Breast epithelium (tissue), 4 donors: ENCODE measurements around the gene SETBP1. TPM values are rescaled to one million over a fixed set of nuclear protein-coding genes. Genes with fewer than 3 reads are reported as not detected.

Experiments
- DNase-seq, 2 donors: peaks; one replicate each; pipeline ENCODE4 v3.0.0-alpha.2; 2019; ENCODE audit warnings: low spot score in 2 of 2
- H3K27ac ChIP-seq, 2 donors: fragments of 200-600 bp; sonication (generic) in 1 of 2; one replicate each; pipeline ENCODE4 v1.5.1; 2016 to 2019; ENCODE audit warnings: mild to moderate bottlenecking in 1 of 2
- H3K27me3 ChIP-seq, 2 donors: fragments of 200-600 bp; sonication (generic) in 1 of 2; one replicate each; pipeline versions ENCODE4 v1.5.1 to v1.6.0; 2017 to 2019; ENCODE audit warnings: control low read depth in 1 of 2, mild to moderate bottlenecking in 1 of 2
- H3K36me3 ChIP-seq: fragments of 200-600 bp; one replicate; pipeline ENCODE4 v1.5.1; 2019
- H3K4me1 ChIP-seq, 2 donors: fragments of 200-600 bp; sonication (generic); one replicate each; pipeline ENCODE4 v1.5.1; 2016 to 2019; ENCODE audit warnings: control low read depth in 1 of 2
- H3K4me3 ChIP-seq, 3 donors: fragments of 200-600 bp; sonication (generic); 1 replicate in 2 of 3; 2 replicates in 1 of 3; pipeline ENCODE4 v1.5.1; 2016 to 2019; ENCODE audit warnings: mild to moderate bottlenecking in 3 of 3, moderate library complexity in 2 of 3
- H3K9me3 ChIP-seq, 2 donors: fragments of 200-600 bp; sonication (generic) in 1 of 2; one replicate each; pipeline ENCODE4 v1.5.1; 2016 to 2019; ENCODE audit warnings: control low read depth in 1 of 2
- CTCF ChIP-seq, 3 donors: fragments of 450-650 bp; IDR thresholded peaks; one replicate each; pipeline ENCODE4 v1.5.1; 2016 to 2017; ENCODE audit warnings: antibody characterized with exemption in 3 of 3, mild to moderate bottlenecking in 3 of 3, moderate library complexity in 3 of 3
- POLR2A ChIP-seq: fragments of 450-650 bp; IDR thresholded peaks from one replicate; pipeline ENCODE4 v1.6.1; 2016; ENCODE audit warnings: antibody characterized with exemption, mild to moderate bottlenecking, moderate library complexity
- POLR2AphosphoS5 ChIP-seq, 3 donors: sonication (generic); formaldehyde crosslinking; IDR thresholded peaks; one replicate each; pipeline ENCODE4 v1.6.1; 2017; ENCODE audit warnings: antibody characterized with exemption in 3 of 3
- intact Hi-C: fragments of 100-400 bp; cut with DNase I; formaldehyde crosslinking; loops from one replicate; pipeline ENCODE4 v1.15.1; 2023; ENCODE audit warnings: low total_unique reads
- total RNA-seq, 3 donors: library from RNA; depleted of rRNA; stranded (reverse); fragments of >200 nt; gene quantifications; one replicate each; pipeline ENCODE4 v1.1.0, GENCODE V29; 2016

SETBP1 gene
- total RNA-seq, 3 donors from 2014 or later: 26.2 to 40.1 (median 37.0) TPM

GRCh38 chr18:44951748-44952147 lies 271.1 kb downstream of the SETBP1 start:
- Histone ChIP-seq H3K36me3 (no peaks in the 10 kb centered on the region), H3K4me1 (no peaks in the 10 kb centered on the region), H3K9me3 (no peaks in the 10 kb centered on the region), H3K27me3 (no peaks in the 10 kb centered on the region), H3K27ac (no peak overlapping the region), H3K4me3 (no peak overlapping the region)
- TF ChIP-seq CTCF (IDR thresholded peaks at IDR 0.05) (no peak), POLR2AphosphoS5 (IDR thresholded peaks at IDR 0.05) (no peak), POLR2A (no peak)
- DNase-seq: no peak
- intact Hi-C loops: no loop called here

GRCh38 chr18:44954257-44954656 lies 273.6 kb downstream of the SETBP1 start:
- TF ChIP-seq POLR2A: no peak
- no peak for TF ChIP-seq POLR2AphosphoS5 (IDR thresholded peaks at IDR 0.05)
- TF ChIP-seq CTCF (IDR thresholded peaks at IDR 0.05): no peak
- no peak overlapping the region for H3K27ac ChIP-seq
- intact Hi-C loops: no loop called here
- H3K4me1 ChIP-seq: no peaks in the 10 kb centered on the region
- no peaks in the 10 kb centered on the region for H3K9me3 ChIP-seq
- no peaks in the 10 kb centered on the region for H3K27me3 ChIP-seq
- no peak for DNase-seq
- H3K4me3 ChIP-seq: no peak overlapping the region
- no peaks in the 10 kb centered on the region for H3K36me3 ChIP-seq

- H3K4me3 ChIP-seq: no peak overlapping the region
- no peaks in the 10 kb centered on the region for H3K36me3 ChIP-seq
- no peak for DNase-seq
- H3K27me3 ChIP-seq: no peaks in the 10 kb centered on the region
- no peaks in the 10 kb centered on the region for H3K4me1 ChIP-seq
- intact Hi-C loops: no loop called here
- no peak overlapping the region for H3K27ac ChIP-seq
- no peak for TF ChIP-seq CTCF (IDR thresholded peaks at IDR 0.05)
- TF ChIP-seq POLR2AphosphoS5 (IDR thresholded peaks at IDR 0.05): no peak
- no peak for TF ChIP-seq POLR2A
- no peaks in the 10 kb centered on the region for H3K9me3 ChIP-seq
Observed at GRCh38 chr18:44955825-44956224, 275.1 kb downstream of the SETBP1 start.

- no peaks in the 10 kb centered on the region for H3K4me1 ChIP-seq
- H3K36me3 ChIP-seq: no peaks in the 10 kb centered on the region
- no peak overlapping the region for H3K4me3 ChIP-seq
- no peak for DNase-seq
- no peak for TF ChIP-seq POLR2AphosphoS5 (IDR thresholded peaks at IDR 0.05)
- no peak for TF ChIP-seq CTCF (IDR thresholded peaks at IDR 0.05)
- intact Hi-C loops: no loop called here
- H3K9me3 ChIP-seq: no peaks in the 10 kb centered on the region
- no peaks in the 10 kb centered on the region for H3K27me3 ChIP-seq
- H3K27ac ChIP-seq: no peak overlapping the region
Observed at GRCh38 chr18:44957025-44957424, 276.3 kb downstream of the SETBP1 start.

- H3K27me3 ChIP-seq: no peaks in the 10 kb centered on the region
- no peak for DNase-seq
Observed at GRCh38 chr18:44957461-44957860, 276.8 kb downstream of the SETBP1 start.

More at GRCh38 chr18:44957461-44957860, 276.8 kb downstream of the SETBP1 start:
- Histone ChIP-seq H3K4me3 (no peak overlapping the region), H3K36me3 (no peaks in the 10 kb centered on the region), H3K27ac (no peak overlapping the region), H3K9me3 (no peaks in the 10 kb centered on the region), H3K4me1 (no peaks in the 10 kb centered on the region)
- TF ChIP-seq POLR2AphosphoS5 (IDR thresholded peaks at IDR 0.05) (no peak), CTCF (IDR thresholded peaks at IDR 0.05) (no peak), POLR2A (no peak)
- intact Hi-C loops: no loop called here
